Measurements from ENCODE around the gene OR10H5.

- TF ChIP-seq, protein P1, sequence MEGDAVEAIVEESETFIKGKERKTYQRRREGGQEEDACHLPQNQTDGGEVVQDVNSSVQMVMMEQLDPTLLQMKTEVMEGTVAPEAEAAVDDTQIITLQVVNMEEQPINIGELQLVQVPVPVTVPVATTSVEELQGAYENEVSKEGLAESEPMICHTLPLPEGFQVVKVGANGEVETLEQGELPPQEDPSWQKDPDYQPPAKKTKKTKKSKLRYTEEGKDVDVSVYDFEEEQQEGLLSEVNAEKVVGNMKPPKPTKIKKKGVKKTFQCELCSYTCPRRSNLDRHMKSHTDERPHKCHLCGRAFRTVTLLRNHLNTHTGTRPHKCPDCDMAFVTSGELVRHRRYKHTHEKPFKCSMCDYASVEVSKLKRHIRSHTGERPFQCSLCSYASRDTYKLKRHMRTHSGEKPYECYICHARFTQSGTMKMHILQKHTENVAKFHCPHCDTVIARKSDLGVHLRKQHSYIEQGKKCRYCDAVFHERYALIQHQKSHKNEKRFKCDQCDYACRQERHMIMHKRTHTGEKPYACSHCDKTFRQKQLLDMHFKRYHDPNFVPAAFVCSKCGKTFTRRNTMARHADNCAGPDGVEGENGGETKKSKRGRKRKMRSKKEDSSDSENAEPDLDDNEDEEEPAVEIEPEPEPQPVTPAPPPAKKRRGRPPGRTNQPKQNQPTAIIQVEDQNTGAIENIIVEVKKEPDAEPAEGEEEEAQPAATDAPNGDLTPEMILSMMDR (IDR thresholded peaks at IDR 0.05) = peak in 1 of 6 experiments; percentile 14
- TF ChIP-seq POLR2A (IDR thresholded peaks at IDR 0.05) = peak; percentile 38 to 83
Observed at GRCh38 chr19:15836330-15837220, 49.1 kb downstream of the OR10H5 start.
